Choroid plexus epithelial cell (primary cell): Measurements from ENCODE around the gene TRNAU1AP.
A peak's percentile ranks its signal among the peaks of the same experiment; 100 is the strongest.
"Not testable (repeated sequence)": the region's sequence is repeated elsewhere in the genome, so short reads cannot be mapped to it uniquely, and the experiment has no call there.

ENCODE experiments used
- DNase-seq: peaks from one replicate; pipeline ENCODE4 v3.0.0-alpha.2; 2010; ENCODE audit warnings: low read depth
- H3K4me3 ChIP-seq: 2 replicates; pipeline ENCODE4 v1.5.1; 2011; ENCODE audit warnings: low read depth, mild to moderate bottlenecking, control low read depth, low read length, moderate library complexity
- CTCF ChIP-seq: conservative IDR thresholded peaks from 2 replicates; pipeline ENCODE4 v1.5.1; 2011; ENCODE audit warnings: low read depth, mild to moderate bottlenecking, control low read depth, inconsistent platforms, low read length, moderate library complexity

The TRNAU1AP gene

GRCh38 chr1:28526886-28527285, 26.0 kb upstream of the TRNAU1AP start:
- DNase-seq: no peak
- H3K4me3 ChIP-seq: no peak overlapping the region
- TF ChIP-seq CTCF: no peak

- TF ChIP-seq CTCF: no peak
- H3K4me3 ChIP-seq: no peak overlapping the region
- no peak for DNase-seq
These were observed 22.4 kb upstream of the TRNAU1AP start for GRCh38 chr1:28530456-28530855.

GRCh38 chr1:28534671-28535070, 18.2 kb upstream of the TRNAU1AP start:
- H3K4me3 ChIP-seq: no peak overlapping the region
- no peak for TF ChIP-seq CTCF
- DNase-seq: no peak

GRCh38 chr1:28535180-28535579, 17.7 kb upstream of the TRNAU1AP start:
- no peak for DNase-seq
- TF ChIP-seq CTCF: no peak
- H3K4me3 ChIP-seq: no peak overlapping the region

- no peak overlapping the region for H3K4me3 ChIP-seq
- DNase-seq: no peak
- TF ChIP-seq CTCF: no peak
These were observed 15.3 kb upstream of the TRNAU1AP start for GRCh38 chr1:28537457-28538199.

- TF ChIP-seq CTCF: no peak
- no peak for DNase-seq
- H3K4me3 ChIP-seq: no peak overlapping the region
These were observed 14.6 kb upstream of the TRNAU1AP start for GRCh38 chr1:28538286-28538685.

GRCh38 chr1:28540651-28541050, 12.2 kb upstream of the TRNAU1AP start:
- DNase-seq: peak; percentile 4
- peak; percentile 28 for TF ChIP-seq CTCF
- H3K4me3 ChIP-seq: no peak overlapping the region

- H3K4me3 ChIP-seq, DNase-seq: not testable (repeated sequence)
These were observed 11.4 kb upstream of the TRNAU1AP start for GRCh38 chr1:28541414-28542015.
